ENCODE data around the gene KRT77.
"Not testable (repeated sequence)": the region's sequence is repeated elsewhere in the genome, so short reads cannot be mapped to it uniquely, and the experiment has no call there.

The KRT77 gene

DNA sequence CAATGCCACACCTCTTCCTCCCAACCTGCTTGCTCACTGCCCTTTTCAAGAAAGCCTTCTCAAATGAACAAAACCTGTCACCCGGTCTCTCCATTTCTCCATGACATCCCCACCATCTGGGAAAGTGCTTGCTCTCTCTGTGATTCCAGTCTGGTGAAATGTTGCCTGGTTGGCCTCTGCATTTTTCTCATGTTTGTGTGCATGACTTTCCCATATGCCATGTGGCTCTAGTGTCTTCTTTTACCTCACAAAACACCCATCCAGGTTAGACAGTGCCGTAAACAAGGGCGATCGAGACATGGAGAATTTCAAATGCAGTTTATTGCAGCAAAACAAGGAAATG lies 28.9 kb downstream of the KRT77 start:
- no peak for DNase-seq

DNA sequence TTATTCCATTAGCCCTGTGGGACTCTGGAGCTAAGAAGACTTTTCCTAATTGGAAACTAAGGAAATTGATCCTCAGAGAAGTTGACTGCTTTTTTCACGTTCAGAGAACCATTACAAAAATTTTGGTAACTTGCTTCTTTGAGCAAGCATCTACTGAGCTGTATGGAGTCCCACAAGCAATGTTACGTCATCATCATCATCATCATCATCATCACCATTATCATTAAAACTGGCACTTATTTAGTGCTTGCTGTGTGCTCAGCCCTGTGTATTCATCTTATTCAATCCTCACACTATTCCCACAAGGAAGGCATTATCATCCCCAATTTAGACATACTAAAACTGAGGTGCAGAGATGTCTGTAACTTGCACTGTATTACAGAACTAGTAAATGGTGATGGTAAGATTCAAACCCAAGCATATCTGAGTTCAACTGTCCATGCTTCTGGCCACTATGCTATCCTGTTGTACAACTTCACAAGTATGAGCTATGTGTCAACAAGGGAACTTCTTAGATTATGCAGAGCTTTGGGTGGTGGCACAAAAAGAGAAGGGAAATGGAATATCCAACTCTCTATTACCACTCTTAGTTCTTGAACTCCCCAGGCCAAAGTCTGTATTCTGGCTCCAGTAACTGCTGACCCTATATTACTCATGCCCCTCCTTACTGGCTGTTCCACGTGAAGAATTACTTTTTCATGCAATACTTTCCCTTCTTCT lies 29.5 kb downstream of the KRT77 start:
- DNase-seq, result no peak

DNA sequence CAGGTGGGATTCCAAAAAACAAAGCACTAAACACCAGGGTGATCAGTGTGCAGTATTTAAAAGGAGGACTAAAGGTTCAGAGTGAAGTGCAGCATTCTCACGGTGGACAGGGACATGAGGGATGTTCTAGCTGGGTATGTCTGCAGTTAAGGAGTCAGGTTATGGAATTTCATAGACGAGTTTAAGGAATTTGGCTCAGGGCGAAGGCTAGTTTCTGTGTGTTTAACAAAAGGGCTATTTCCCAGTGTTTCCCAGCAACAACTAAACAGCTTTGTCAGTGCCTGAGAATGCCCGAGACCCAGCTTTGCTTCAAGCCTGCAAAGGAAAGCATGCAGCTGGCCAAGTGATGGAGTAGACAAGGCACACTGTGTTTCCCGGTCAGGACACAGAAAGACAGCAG lies 30.1 kb downstream of the KRT77 start:
- no peak for DNase-seq

DNA sequence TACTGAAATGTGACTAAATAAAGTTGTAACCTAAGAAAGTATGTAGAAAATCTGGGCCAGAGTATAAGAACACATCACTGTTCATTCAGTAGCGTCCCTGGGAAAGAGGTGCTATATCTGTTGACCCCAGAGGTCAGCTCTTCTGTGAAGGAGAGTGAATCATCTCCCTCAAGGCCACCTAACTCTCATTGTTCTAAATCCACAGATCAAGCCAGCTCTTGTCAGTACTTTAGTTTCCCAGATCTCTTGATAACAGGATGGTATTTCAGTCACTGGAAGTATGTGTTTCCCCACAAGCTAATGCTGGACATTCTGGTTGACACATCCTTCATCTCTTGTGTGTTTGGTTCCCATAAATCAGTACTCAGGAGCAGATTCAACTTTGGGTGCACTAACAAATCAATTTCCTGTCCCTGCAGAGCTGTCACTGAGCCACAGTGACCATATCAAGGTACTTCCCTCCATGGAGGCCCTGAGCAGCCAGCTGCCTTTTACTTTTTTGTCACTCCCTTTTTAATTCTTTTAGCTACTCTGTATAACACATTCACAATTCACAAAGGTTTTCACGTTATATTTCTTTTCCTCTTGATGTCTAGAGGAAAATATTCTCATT lies 30.9 kb downstream of the KRT77 start:
- DNase-seq, result no peak

DNA sequence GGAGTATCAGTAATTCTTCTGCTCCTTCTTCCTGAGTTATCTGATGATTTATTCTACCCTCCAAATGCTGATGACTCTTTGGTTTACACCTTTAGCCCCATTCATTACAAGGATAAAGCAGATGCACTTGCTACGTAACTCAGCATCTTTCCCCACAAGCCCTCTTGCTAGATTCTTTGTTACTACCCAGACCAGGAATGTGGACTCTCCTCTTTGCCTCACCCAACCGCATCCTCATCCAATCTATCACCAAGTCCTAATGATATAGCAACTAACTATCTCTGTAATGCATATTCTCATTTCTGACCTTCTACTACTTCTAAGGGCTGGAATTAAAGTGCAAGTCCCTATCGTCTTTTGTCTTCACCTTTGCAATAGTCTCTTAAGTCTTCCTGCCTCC lies 32.4 kb downstream of the KRT77 start:
- no peak for DNase-seq

DNA sequence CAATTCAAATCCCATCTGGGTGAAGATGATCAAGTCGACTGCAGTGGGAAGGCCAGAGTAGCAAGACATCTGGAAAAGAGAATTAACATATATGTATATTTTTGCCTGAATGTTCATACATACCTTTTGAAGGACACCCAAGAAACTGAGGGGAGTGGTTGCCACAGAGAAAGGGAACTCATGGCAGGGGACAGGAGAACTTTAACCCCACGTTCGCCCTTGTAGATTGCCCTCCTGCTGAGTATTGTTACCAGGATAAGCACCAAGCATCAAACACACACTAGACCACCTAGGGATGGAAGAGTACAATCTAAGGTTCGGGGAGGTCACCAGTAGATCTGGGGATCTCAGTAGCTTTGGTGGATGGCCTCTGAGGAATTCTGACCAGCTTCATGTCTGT lies 32.8 kb downstream of the KRT77 start:
- no peak for DNase-seq

DNA sequence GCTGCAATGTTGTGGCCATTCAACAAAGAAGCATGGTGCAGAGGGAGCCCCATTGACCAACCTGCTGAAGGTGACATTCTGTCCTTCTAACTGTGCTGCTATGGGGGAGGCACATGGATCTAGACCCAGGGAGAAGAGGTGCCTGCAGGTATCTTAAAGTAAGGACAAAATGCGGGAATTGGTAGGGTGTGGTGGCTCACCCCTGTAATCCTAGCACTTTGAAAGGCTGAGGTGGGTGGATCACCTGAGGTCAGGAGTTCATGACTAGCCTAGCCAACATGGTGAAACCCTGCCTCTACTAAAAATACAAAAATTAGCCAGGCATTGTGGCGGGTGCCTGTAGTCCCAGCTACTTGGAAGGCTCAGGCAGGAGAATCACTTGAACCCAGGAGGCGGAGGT lies 33.4 kb downstream of the KRT77 start:
- not testable (repeated sequence) for DNase-seq

DNA sequence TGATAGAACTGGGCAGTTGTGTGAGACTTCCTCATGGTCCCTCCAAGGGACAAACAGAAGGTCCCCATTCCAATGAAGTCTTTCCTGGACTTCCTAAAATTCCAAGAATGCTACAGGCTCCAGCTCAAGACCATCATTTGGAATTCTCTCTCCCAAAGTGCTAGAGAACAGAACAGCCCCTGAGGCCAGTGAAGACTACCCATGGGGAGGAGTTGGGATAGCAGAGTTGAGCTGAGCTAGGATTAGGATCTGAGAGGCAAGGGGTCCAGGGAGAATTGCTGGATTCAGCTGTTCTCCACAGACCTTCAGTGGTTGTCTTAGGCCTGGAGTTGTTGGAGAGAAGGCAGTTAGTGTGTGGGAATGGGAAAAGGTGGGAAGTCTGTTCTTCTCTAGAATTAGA lies 33.9 kb downstream of the KRT77 start:
- no peak for DNase-seq

DNA sequence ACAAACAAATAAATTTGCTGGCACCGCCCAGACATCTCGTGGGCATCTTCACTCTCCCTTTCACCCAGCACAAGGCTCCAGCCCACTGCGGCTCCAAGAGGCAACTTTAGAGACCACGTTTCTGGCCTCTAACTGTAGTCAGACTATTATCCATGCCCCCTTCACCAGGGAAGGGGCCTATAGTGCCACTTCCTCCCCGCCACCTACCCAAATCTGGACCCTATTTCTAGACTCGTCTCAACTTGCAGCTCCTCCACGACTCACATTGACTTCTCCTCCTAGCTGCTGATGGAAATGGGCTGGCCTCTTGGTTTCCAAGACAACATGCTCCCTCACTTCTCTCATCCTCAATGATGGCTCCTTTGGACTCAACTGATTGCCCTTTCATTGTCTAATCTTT lies 35.4 kb downstream of the KRT77 start:
- no peak for DNase-seq

DNA sequence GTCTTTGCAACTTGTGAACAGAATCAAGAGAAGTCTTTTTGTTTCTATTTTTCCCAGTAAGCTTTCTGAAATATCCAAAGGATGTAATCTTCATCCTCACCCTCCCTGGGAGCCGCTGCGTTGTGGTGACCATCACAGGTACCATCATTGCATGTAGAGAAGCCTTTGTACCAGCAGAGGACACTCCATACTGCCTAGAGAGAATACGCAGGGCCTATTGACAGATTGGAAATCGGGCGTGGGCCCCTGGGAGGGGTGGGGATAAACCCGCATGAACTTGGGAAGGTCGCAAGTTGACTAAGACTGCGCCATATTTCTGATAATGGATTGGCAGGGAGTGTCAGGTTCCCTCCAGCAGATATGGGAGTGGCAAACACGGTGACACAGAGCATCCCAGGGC lies 35.8 kb downstream of the KRT77 start:
- DNase-seq, result no peak

DNA sequence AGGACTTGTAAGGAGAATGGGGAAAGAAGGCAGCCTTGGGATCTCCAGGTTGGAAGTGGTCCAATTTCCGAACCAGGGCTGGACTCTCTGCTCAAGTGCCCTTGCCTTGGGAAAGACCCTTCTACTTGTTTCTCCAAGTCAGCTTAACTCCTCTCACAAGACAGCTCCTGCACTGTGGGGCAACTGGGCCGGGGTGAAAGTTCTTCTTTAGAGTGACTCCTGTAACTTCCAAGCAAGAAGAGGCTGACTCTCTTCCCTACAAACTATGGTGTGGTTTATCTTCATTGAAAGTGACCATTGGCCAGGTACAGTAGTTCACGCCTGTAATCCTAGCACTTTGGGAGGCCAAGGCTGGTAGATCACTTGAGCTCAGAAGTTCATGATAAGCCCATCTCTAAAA lies 36.9 kb downstream of the KRT77 start:
- DNase-seq, result no peak

DNA sequence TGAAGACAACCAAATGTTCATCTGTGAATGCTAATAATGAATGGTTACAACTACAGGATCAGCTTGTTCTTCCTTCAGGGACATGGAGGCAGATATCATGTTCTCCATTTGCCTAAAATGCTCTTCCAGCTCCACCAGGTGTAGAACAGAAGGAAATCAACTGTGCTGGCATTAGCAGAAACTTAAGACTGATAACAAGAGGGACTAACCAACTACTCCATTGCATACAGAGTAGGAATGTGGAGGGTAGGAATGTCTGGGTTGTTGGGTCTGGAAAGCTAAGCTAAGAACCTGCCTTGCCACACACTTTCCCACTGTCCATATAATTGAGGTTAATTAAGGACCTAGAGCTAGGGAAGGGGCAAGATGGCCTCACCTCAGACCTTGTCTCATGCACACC lies 39.9 kb downstream of the KRT77 start:
- no peak for DNase-seq

DNA sequence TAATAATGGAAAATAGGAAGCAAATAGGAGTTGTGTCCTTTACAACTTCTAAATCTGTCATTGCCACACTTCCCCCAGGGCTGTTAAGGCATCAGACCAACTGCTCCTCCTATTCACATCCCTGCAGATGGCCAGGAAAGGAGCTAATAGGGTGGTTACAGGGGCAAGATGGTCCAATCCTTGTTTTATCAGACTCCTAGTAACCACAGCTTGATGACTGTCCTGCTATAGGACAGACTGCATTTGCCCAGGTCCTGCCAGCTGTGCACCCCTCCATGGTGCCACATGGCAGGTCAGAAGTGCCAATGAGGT lies 40.5 kb downstream of the KRT77 start:
- no peak for DNase-seq

DNA sequence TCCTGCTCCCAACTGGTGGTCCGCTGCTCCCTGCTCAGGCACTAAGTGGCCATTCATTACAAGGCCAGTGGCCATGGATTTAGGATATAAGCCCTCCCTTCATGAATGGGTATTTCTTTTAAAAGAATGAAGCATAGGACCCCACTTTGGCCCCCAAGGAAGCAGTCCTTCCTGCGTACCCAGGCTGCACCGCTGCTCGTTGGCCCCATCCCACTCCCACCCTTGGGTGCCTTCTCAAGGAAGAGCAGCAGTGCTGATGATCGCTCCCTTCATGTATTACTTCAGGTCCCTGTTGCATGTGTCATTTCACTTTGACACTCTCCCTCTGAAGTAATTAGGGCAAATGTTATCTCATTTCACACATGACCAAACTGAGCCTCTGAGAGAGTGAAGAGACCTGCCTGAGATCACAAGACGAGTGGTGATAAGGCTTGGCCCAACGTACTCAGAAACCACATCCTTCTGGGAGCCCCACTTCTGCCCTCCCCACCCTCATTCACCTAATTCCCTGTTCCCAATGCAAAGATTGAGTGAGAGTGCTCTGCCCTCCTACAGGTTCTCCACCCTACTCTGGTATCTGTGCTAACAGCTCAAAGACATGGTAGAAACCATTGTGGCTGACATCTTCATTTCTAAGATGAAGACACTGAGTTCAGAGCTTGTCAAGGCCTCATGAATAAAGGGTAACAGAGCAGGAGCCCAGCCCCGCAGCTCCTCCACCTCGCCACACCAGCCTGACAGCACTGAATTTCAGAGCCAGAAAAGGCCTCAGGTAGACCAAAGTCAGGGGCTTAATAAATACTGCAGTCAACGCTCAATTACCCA lies 41.0 kb downstream of the KRT77 start:
- DNase-seq, result no peak

DNA sequence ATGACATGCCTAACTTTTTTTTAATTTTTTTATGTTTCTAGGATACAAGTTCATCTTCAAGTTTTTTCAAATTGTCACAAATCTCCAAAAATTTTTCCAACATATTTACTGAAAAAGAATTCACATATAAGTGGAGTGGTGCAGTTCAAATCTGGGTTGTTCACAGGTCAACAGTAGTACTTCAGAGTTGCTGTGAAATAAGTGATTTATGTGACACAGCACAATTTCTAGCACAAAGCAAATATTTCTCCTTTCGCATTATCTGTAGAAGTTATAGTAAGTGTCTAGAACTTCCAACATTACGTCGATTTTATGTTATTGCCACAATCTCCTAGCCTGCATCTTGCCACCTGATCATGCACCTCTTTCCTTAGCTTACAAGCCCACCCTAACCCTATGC lies 41.7 kb downstream of the KRT77 start:
- DNase-seq, result no peak

DNA sequence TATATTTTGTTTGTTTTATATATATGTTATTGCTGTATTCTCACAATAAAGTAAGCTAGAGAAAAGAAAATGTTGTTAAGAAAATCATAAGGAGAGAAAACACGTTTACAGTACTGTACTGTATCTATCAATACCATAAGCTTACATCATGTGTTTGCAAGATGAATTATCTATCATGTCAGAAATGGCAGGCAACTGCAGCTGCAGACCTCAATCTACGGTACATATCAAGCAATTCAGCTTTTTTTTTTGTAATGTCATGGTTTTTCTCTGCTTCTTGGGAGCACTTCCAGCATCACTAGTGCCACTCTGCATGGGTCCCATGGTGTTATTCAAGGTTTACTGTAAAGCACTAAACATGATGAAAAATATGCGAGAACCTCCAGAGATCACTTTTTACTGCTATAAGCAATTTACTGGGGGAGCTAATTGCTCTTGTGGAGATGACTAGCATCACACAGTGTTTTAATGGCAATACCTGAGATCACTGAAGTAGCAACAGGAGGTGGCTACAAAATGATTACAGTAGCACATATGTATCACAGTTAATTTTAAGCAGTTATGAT lies 42.3 kb downstream of the KRT77 start:
- DNase-seq, result no peak

DNA sequence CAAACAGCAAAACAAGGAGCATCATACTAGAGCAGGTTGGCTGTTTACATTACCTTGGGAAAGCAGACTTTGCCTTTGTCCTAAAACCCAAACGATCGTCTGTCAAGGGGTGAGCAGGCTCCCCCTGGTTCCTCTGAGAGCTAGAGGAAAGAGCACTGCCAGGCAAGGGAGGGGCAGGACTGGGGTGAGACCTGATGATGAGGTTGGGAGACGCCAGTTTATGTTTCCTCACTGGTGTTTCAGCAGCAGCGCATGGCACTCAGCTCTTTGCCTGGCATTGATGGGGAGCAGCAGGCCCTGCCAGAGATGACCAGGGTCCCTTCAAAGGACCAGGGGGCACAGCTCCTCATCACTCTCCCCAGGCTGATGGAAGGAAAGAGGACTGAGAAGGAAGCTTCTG lies 43.4 kb downstream of the KRT77 start:
- DNase-seq, result no peak

DNA sequence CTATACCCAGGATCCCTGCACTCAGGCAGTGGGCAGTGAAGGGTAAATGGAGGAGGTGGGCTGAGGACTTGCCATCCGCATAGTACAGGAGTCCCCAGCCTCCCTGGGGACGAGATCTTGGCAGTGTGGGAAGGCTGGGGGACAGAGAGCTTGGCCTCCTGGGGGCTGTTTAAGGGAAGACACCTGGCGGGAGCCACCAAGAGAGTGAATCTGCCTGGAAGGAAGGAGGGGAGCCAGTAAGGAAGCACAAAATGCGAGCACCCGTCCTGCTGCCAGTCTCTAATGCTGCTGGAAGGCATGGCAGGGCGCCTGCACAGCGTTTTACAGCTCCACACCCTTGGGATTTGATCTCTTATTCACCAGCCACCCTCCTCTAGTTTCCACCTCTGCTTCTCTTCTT lies 43.9 kb downstream of the KRT77 start:
- no peak for DNase-seq

DNA sequence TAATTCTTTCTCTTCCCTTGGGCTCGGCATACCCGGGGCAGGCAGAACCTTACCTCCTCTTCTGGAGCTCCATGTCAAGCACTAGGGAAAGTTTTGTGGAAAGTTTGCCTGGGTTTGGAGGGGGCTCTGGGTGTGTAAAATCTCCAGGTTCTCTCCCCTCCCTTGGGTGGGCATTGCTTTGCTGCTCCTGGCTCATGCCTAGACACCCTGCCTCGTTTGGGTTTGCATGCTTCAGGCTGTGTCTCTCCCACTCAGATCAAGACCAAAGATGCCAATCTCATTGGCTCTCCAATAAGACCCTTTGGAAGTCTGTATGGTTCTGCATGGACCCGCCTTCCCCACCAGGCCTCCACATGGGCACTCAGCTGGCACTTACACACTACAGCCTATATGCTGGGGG lies 45.1 kb downstream of the KRT77 start:
- DNase-seq, result no peak

DNA sequence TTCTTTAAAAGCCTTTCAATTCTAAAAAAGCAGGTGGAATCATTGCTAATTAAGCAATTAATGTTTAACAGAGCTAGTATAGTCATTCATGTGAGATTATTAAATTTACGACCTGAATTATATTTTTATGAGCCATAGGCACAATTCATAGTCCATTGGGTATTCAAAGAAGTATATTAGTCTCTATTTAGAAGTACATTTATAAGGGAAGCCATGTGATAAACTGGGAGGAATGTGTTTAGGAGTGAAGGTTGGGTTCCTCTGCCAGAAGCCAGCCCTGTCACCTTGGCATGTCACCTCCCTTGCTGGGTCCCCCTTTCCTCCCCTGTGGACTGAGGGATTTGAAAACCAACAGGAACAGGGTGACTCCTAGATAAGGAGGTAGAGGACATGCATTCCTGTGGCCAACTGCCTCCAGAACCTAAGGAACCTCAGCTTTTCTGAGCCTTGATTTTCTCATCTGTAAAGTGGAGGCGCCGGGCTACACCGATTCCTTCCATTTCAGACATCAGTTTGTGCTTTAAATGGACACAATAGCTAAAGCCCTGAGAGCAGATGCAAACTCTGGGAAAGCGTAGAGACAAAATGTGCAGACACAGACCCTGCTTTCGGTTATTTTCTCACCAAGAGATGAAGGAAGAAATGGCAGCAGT lies 45.9 kb downstream of the KRT77 start:
- DNase-seq, result no peak

DNA sequence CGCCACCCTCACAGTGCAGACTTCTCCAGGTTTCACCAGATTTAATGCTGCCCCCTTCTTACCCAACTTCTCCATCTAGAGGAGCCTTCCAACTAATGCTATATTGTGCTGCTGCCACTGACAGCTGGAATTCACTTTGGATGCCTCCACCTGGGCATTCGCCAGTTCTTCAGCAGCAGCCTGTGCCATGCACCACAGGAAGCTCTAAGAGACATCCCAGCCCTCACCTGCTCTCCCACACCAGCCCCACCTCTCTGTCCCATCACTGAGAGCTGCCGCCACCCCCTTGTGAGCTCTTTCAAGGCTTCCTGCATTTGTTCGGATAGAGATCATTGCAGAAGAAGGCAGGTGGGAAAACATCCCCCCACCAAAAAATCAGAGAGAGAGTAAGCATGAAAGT lies 46.7 kb downstream of the KRT77 start:
- no peak for DNase-seq

DNA sequence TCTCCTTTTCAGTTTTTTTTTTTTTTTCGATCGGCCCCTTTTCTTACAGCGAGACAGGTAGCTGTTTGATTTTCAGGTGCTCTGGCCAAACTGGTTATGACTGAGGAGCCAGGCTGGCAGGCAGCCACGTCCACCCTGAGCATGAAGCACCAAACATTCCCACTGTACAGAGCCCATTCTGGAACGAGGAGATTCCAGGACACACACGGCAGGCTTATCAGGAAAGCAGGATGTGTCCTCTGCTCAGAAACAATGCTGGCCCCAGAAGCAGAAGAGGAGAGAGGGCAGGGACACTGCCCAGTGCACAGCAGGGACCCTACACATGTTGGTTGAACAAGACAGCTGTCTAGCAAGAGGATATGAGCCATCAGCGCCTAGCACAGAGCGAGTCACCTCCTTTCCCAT lies 47.6 kb downstream of the KRT77 start:
- DNase-seq, result no peak

DNA sequence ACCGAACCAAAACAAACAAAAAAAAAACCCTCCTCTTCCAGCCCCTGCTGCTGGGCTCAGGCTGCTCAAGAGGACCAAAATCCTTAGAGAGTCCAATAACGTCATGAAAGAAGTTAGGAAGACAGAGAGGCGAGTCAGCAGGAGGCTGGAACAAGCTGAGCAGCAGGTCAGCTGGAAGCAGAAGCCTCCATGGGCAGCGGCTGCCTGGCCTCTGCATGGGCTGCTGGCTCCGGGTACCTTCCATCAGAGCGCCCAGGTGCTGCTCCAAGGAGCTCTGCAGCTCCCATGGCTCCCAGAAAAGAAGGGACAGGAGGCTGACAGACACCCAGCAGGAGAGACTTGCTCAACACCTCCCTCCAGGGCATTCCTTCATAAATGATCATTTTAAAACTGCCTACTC lies 48.1 kb downstream of the KRT77 start:
- DNase-seq, result no peak

Data from C1 segment of cervical spinal cord (tissue), 14 donors.